WTC11 (cell line): Measurements from ENCODE around the gene BBOF1. TPM values are rescaled to one million over a fixed set of nuclear protein-coding genes. Genes with fewer than 3 reads are reported as not detected.

ENCODE experiments used
- ATAC-seq: fragments of 200-7000 bp; cut with Tn5 transposase; 2 replicates; pipeline ENCODE4 v1.10.0; 2021; ENCODE audit warnings: mild to moderate bottlenecking, moderate library complexity
- CTCF ChIA-PET: fragments of 300-600 bp; sonication (Branson Sonifier 250); formaldehyde crosslinking; loops from one replicate; lab custom pipeline; 2021; ENCODE audit warnings: antibody characterized with exemption; lab: Charles Lee
- POLR2A ChIA-PET: fragments of 350-600 bp; sonication (Branson Sonifier 250); formaldehyde crosslinking; loops from one replicate; lab custom pipeline; 2021; ENCODE audit warnings: antibody characterized with exemption; lab: Charles Lee
- DNase-seq: peaks from one replicate; pipeline ENCODE4 v3.0.0; 2021; ENCODE audit warnings: low spot score
- H3K27ac Mint-ChIP-seq: 2 replicates; pipeline ENCODE4 v1.8.0; 2021; ENCODE audit warnings: mixed read lengths
- H3K27me3 Mint-ChIP-seq: 2 replicates; pipeline ENCODE4 v1.8.0; 2021; ENCODE audit warnings: low read depth, mild to moderate bottlenecking, moderate library complexity, mixed read lengths
- H3K36me3 Mint-ChIP-seq: 2 replicates; pipeline ENCODE4 v1.8.0; 2021; ENCODE audit warnings: mixed read lengths
- H3K4me1 Mint-ChIP-seq: 2 replicates; pipeline ENCODE4 v1.8.0; 2022; ENCODE audit warnings: mixed read lengths
- H3K4me3 Mint-ChIP-seq: 2 replicates; pipeline ENCODE4 v1.8.0; 2021; ENCODE audit warnings: mild to moderate bottlenecking, moderate library complexity, mixed read lengths
- H3K9me3 Mint-ChIP-seq: 2 replicates; pipeline ENCODE4 v1.8.0; 2021; ENCODE audit warnings: mixed read lengths
- CBFB ChIP-seq: sonication (generic); formaldehyde crosslinking; IDR thresholded peaks from 2 replicates; pipeline ENCODE4 v1.8.1; 2022; ENCODE audit warnings: mild to moderate bottlenecking, low read depth, missing genetic modification reagents
- CREB1 ChIP-seq: sonication (generic); formaldehyde crosslinking; IDR thresholded peaks from 2 replicates; pipeline ENCODE4 v1.8.0; 2023; ENCODE audit warnings: mild to moderate bottlenecking, missing genetic modification reagents
- FOXK1 ChIP-seq: sonication (generic); formaldehyde crosslinking; IDR thresholded peaks from 2 replicates; pipeline ENCODE4 v1.8.0; 2022; ENCODE audit warnings: mild to moderate bottlenecking, moderate library complexity, missing genetic modification reagents
- GABPB1 ChIP-seq: sonication (generic); formaldehyde crosslinking; IDR thresholded peaks from 2 replicates; pipeline ENCODE4 v1.8.1; 2023; ENCODE audit warnings: mild to moderate bottlenecking, missing genetic modification reagents
- GRHL2 ChIP-seq: fragments of 250-450 bp; sonication (Bioruptor Pico); IDR thresholded peaks from 2 replicates; pipeline ENCODE4 v1.8.0; 2022; ENCODE audit warnings: mild to moderate bottlenecking, moderate library complexity; ENCODE audit not compliant: insufficient replicate concordance, severe bottlenecking
- NFE2L1 ChIP-seq: sonication (generic); formaldehyde crosslinking; IDR thresholded peaks from 2 replicates; pipeline ENCODE4 v1.8.1; 2023; ENCODE audit warnings: missing genetic modification reagents
- NFYB ChIP-seq: sonication (generic); formaldehyde crosslinking; conservative IDR thresholded peaks from 2 replicates; pipeline ENCODE4 v1.8.0; 2022; ENCODE audit warnings: low read depth, missing genetic modification reagents
- NR2C2 ChIP-seq: sonication (generic); formaldehyde crosslinking; IDR thresholded peaks from 2 replicates; pipeline ENCODE4 v1.8.0; 2022; ENCODE audit warnings: mild to moderate bottlenecking, missing genetic modification reagents
- SP1 ChIP-seq: sonication (generic); formaldehyde crosslinking; conservative IDR thresholded peaks from 2 replicates; pipeline ENCODE4 v1.8.1; 2022; ENCODE audit warnings: missing genetic modification reagents
- TP53 ChIP-seq: sonication (generic); formaldehyde crosslinking; IDR thresholded peaks from 2 replicates; pipeline ENCODE4 v1.8.1; 2023; ENCODE audit warnings: mild to moderate bottlenecking, missing genetic modification reagents
- ZNF121 ChIP-seq: sonication (generic); formaldehyde crosslinking; IDR thresholded peaks from 2 replicates; pipeline ENCODE4 v1.8.0; 2023; ENCODE audit warnings: missing genetic modification reagents
- ZNF232 ChIP-seq: sonication (generic); formaldehyde crosslinking; IDR thresholded peaks from 2 replicates; pipeline ENCODE4 v1.8.0; 2022; ENCODE audit warnings: mild to moderate bottlenecking, missing genetic modification reagents
- total RNA-seq: library from RNA; stranded (reverse); gene quantifications from 3 replicates; pipeline ENCODE4 v1.2.3, GENCODE V29; 2021
- TF ChIP-seq, protein P1 (sequence below): sonication (generic); formaldehyde crosslinking; IDR thresholded peaks from 2 replicates; pipeline ENCODE4 v1.8.1; 2022; ENCODE audit warnings: low read depth, mild to moderate bottlenecking, moderate library complexity, missing genetic modification reagents, borderline replicate concordance
- TF ChIP-seq, protein P2 (sequence below): sonication (generic); formaldehyde crosslinking; IDR thresholded peaks from 2 replicates; pipeline ENCODE4 v1.8.1; 2022; ENCODE audit warnings: mild to moderate bottlenecking, moderate library complexity, missing genetic modification reagents
- TF ChIP-seq, protein P3 (sequence below): sonication (generic); formaldehyde crosslinking; IDR thresholded peaks from 2 replicates; pipeline ENCODE4 v1.8.1; 2023; ENCODE audit warnings: mild to moderate bottlenecking, missing genetic modification reagents, moderate library complexity
- TF ChIP-seq, protein P4 (sequence below): sonication (generic); formaldehyde crosslinking; IDR thresholded peaks from 2 replicates; pipeline ENCODE4 v1.8.0; 2023; ENCODE audit warnings: missing genetic modification reagents, mild to moderate bottlenecking, borderline replicate concordance
- TF ChIP-seq, protein P5 (sequence below): sonication (generic); formaldehyde crosslinking; IDR thresholded peaks from 2 replicates; pipeline ENCODE4 v1.8.0; 2022; ENCODE audit warnings: mild to moderate bottlenecking, missing genetic modification reagents

BBOF1 gene
- total RNA-seq, 1 experiment from 2014 or later, result 0.98 TPM

DNA sequence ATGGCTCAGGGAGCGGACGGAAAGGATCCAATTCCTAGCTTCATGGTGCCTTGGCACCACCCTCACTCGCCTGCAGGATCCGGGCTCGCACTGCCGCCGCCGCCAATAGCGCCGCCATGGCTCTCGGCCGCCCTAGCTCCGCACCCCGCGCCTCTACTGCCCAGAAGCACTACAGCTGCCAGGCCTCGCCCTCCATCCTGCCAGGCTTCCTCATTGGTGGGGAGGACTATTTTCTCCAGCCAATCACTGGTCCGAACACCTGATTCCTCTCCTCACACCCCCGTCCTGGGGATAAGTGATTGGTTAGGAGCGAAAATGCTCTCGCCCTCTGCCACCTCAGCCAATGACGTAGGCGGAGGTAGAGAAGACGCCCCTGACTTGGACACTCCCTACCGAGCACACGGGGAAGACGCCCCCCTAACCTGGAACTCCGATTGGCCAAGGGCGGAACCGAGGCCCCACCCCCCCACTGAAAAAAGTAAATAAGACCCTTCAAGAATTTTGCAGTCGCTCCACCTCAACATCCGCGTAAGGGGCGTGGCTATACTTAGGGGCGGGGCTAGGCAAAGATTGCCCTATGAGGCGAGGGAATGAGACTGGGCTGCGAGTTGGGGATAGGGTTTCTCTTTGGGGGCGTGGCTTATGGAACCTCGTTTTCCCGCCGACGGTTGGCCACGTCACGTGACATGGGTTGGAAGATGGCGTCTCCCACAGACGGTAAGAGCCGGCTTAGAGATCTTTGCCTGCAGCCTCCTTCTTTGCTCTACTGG lies 65.3 kb downstream of the BBOF1 start, which contains the start of the genes ALDH6A1 and LIN52:
Gene ALDH6A1 (minus strand): TSS at position 177 of the 770 bp plus-strand sequence. CDS start 59 bp downstream, at position 118.
Gene LIN52 (plus strand): TSS at position 680 of the 770 bp plus-strand sequence. CDS start 19 bp downstream, at position 699.
- ChIA-PET CTCF (interaction anchor here (0.5 kb wide), 1 partner anchor 219 kb away, joined by 5 read pairs; no protein-coding TSS in a partner anchor), POLR2A (interaction anchor here (1.1 kb wide), 1 partner anchor 55 kb away, joined by 3 read pairs; no protein-coding TSS in a partner anchor)
- Mint-ChIP-seq H3K4me1 (peaks cover 14% of the 10 kb centered on the region), H3K36me3 (no peaks in the 10 kb centered on the region), H3K9me3 (no peaks in the 10 kb centered on the region), H3K4me3 (peak within 1 kb of the TSS; percentile 98), H3K27me3 (no peaks in the 10 kb centered on the region), H3K27ac (peak within 1 kb of the TSS; percentile 99)
- peak; percentile 93 for ATAC-seq
- TF ChIP-seq TP53 (CRISPR knock-in tag), result 0 out of 2 replicates have a peak, but pooled peaks have one; percentile 67
- no peak for TF ChIP-seq GRHL2 (CRISPR knock-in tag)
- TF ChIP-seq ZNF121 (CRISPR knock-in tag), result no peak
- peak; percentile 41; the same call in 1 of the 2 replicates for TF ChIP-seq SP1 (CRISPR knock-in tag)
- peak; percentile 92 for TF ChIP-seq NFYB (CRISPR knock-in tag)
- TF ChIP-seq, protein P1, sequence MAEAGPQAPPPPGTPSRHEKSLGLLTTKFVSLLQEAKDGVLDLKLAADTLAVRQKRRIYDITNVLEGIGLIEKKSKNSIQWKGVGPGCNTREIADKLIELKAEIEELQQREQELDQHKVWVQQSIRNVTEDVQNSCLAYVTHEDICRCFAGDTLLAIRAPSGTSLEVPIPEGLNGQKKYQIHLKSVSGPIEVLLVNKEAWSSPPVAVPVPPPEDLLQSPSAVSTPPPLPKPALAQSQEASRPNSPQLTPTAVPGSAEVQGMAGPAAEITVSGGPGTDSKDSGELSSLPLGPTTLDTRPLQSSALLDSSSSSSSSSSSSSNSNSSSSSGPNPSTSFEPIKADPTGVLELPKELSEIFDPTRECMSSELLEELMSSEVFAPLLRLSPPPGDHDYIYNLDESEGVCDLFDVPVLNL (CRISPR knock-in tag), result peak; percentile 92
- TF ChIP-seq, protein P2, sequence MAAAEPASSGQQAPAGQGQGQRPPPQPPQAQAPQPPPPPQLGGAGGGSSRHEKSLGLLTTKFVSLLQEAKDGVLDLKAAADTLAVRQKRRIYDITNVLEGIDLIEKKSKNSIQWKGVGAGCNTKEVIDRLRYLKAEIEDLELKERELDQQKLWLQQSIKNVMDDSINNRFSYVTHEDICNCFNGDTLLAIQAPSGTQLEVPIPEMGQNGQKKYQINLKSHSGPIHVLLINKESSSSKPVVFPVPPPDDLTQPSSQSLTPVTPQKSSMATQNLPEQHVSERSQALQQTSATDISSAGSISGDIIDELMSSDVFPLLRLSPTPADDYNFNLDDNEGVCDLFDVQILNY, result peak; percentile 95
- TF ChIP-seq FOXK1 (CRISPR knock-in tag), result peak; percentile 82
- TF ChIP-seq NR2C2 (CRISPR knock-in tag), result no peak
- 0 out of 2 replicates have a peak, but pooled peaks have one; percentile 38 for TF ChIP-seq ZNF232 (CRISPR knock-in tag)
- TF ChIP-seq, protein P3, sequence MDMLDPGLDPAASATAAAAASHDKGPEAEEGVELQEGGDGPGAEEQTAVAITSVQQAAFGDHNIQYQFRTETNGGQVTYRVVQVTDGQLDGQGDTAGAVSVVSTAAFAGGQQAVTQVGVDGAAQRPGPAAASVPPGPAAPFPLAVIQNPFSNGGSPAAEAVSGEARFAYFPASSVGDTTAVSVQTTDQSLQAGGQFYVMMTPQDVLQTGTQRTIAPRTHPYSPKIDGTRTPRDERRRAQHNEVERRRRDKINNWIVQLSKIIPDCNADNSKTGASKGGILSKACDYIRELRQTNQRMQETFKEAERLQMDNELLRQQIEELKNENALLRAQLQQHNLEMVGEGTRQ, result peak; percentile 94
- TF ChIP-seq, protein P4, sequence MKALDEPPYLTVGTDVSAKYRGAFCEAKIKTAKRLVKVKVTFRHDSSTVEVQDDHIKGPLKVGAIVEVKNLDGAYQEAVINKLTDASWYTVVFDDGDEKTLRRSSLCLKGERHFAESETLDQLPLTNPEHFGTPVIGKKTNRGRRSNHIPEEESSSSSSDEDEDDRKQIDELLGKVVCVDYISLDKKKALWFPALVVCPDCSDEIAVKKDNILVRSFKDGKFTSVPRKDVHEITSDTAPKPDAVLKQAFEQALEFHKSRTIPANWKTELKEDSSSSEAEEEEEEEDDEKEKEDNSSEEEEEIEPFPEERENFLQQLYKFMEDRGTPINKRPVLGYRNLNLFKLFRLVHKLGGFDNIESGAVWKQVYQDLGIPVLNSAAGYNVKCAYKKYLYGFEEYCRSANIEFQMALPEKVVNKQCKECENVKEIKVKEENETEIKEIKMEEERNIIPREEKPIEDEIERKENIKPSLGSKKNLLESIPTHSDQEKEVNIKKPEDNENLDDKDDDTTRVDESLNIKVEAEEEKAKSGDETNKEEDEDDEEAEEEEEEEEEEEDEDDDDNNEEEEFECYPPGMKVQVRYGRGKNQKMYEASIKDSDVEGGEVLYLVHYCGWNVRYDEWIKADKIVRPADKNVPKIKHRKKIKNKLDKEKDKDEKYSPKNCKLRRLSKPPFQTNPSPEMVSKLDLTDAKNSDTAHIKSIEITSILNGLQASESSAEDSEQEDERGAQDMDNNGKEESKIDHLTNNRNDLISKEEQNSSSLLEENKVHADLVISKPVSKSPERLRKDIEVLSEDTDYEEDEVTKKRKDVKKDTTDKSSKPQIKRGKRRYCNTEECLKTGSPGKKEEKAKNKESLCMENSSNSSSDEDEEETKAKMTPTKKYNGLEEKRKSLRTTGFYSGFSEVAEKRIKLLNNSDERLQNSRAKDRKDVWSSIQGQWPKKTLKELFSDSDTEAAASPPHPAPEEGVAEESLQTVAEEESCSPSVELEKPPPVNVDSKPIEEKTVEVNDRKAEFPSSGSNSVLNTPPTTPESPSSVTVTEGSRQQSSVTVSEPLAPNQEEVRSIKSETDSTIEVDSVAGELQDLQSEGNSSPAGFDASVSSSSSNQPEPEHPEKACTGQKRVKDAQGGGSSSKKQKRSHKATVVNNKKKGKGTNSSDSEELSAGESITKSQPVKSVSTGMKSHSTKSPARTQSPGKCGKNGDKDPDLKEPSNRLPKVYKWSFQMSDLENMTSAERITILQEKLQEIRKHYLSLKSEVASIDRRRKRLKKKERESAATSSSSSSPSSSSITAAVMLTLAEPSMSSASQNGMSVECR (CRISPR knock-in tag), result peak; percentile 70; the same call in 1 of the 2 replicates
- 0 out of 2 replicates have a peak, but pooled peaks have one; percentile 23 for TF ChIP-seq CBFB (CRISPR knock-in tag)
- TF ChIP-seq, protein P5, sequence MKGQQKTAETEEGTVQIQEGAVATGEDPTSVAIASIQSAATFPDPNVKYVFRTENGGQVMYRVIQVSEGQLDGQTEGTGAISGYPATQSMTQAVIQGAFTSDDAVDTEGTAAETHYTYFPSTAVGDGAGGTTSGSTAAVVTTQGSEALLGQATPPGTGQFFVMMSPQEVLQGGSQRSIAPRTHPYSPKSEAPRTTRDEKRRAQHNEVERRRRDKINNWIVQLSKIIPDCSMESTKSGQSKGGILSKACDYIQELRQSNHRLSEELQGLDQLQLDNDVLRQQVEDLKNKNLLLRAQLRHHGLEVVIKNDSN, result peak; percentile 95
- TF ChIP-seq NFE2L1, result peak; percentile 2; the same call in 1 of the 2 replicates
- no peak for TF ChIP-seq CREB1
- TF ChIP-seq GABPB1 (CRISPR knock-in tag), result peak; percentile 35; the same call in 1 of the 2 replicates
- DNase-seq, result peak; percentile 100
